Astrocyte (in vitro differentiated cells and primary cell): ENCODE data around the gene ZFYVE21.

Experiments used
- EZH2 ChIP-seq: IDR thresholded peaks from 2 replicates; pipeline ENCODE4 v1.6.1; 2012; ENCODE audit warnings: mild to moderate bottlenecking, low read length, inconsistent platforms; ENCODE audit not compliant: insufficient read depth
- TF ChIP-seq, protein P1 (sequence below): IDR thresholded peaks from 2 replicates; pipeline ENCODE4 v1.5.1; 2011; ENCODE audit warnings: low read depth, mild to moderate bottlenecking, inconsistent platforms, low read length, moderate library complexity; ENCODE audit not compliant: insufficient read depth

DNA sequence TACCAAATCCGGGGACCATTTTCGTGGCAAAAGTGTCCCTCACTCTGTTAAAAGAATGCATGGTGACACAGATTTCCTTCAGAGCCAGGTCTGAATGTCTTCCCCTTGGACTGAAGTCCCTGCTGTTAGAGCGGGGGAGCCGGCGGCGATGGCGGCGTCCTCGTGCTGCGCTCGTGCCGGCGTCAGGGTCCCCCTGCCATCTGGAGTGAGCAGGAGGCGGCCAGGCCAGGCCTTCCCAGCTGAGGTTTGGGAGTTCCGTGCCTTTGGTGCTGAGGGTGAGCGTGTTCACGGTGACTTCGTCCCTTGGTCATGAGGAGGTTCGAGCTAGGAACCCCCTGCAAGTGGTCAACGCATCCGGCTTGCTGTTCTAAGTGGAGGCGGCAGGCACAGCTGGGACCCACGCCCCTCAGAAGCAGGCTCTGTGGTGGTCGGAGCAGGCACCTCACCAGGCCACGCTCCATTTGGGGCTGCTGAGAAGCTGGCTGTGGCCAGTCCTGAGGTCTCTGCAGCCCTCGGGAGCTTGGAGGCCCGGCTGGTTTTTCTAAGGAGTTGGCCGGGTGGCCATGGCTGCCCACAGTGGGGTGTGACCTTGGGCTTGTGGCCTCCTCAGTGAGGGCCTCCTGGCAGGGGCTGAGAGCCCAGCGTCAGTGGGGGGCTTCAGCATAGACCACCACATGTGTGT lies 9.5 kb downstream of the ZFYVE21 start:
- TF ChIP-seq, protein P1, sequence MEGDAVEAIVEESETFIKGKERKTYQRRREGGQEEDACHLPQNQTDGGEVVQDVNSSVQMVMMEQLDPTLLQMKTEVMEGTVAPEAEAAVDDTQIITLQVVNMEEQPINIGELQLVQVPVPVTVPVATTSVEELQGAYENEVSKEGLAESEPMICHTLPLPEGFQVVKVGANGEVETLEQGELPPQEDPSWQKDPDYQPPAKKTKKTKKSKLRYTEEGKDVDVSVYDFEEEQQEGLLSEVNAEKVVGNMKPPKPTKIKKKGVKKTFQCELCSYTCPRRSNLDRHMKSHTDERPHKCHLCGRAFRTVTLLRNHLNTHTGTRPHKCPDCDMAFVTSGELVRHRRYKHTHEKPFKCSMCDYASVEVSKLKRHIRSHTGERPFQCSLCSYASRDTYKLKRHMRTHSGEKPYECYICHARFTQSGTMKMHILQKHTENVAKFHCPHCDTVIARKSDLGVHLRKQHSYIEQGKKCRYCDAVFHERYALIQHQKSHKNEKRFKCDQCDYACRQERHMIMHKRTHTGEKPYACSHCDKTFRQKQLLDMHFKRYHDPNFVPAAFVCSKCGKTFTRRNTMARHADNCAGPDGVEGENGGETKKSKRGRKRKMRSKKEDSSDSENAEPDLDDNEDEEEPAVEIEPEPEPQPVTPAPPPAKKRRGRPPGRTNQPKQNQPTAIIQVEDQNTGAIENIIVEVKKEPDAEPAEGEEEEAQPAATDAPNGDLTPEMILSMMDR = no peak
- TF ChIP-seq EZH2 = no peak
